ENCODE measurements around the gene PEAK1.

DNA sequence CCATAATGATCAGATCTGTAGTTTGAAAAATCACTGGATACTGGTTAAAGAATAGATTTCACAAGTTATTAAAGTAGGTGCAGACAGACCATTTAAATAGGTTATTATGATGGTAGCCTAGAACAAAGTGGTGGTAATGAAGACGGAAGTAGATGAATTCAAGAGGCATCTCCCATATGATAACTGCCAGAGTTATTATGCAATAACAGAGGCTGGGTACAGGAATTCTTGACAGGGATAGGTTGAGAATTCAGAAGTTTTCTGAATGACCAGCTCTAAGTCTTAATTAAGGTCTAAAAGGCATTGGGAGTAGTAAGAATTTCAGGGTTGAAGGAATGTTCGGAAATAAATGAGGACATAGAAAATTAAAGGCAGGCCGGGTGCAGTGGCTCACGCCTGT lies 108.9 kb downstream of the PEAK1 start:
- TF ChIP-seq MYC (IDR thresholded peaks at IDR 0.05; ENCODE audit: borderline replicate concordance, low read length) (no peak), ZC3H11A (IDR thresholded peaks at IDR 0.05) (no peak), MAFK (IDR thresholded peaks at IDR 0.05; ENCODE audit: partially characterized antibody) (no peak), HDAC2 (IDR thresholded peaks at IDR 0.05) (no peak), POLR2A (IDR thresholded peaks at IDR 0.05; ENCODE audit: low read length) (no peak), NFE2L2 (conservative IDR thresholded peaks at IDR 0.05; ENCODE audit: low read length) (no peak), MAZ (IDR thresholded peaks at IDR 0.05; ENCODE audit: borderline replicate concordance, low read depth, low read length) (no peak), SREBF2 (IDR thresholded peaks at IDR 0.05) (no peak)
- TF ChIP-seq, protein P1, sequence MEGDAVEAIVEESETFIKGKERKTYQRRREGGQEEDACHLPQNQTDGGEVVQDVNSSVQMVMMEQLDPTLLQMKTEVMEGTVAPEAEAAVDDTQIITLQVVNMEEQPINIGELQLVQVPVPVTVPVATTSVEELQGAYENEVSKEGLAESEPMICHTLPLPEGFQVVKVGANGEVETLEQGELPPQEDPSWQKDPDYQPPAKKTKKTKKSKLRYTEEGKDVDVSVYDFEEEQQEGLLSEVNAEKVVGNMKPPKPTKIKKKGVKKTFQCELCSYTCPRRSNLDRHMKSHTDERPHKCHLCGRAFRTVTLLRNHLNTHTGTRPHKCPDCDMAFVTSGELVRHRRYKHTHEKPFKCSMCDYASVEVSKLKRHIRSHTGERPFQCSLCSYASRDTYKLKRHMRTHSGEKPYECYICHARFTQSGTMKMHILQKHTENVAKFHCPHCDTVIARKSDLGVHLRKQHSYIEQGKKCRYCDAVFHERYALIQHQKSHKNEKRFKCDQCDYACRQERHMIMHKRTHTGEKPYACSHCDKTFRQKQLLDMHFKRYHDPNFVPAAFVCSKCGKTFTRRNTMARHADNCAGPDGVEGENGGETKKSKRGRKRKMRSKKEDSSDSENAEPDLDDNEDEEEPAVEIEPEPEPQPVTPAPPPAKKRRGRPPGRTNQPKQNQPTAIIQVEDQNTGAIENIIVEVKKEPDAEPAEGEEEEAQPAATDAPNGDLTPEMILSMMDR (IDR thresholded peaks at IDR 0.05): no peak

All from A549 (cell line).